ENCODE measurements around the gene SLIT3.

DNA sequence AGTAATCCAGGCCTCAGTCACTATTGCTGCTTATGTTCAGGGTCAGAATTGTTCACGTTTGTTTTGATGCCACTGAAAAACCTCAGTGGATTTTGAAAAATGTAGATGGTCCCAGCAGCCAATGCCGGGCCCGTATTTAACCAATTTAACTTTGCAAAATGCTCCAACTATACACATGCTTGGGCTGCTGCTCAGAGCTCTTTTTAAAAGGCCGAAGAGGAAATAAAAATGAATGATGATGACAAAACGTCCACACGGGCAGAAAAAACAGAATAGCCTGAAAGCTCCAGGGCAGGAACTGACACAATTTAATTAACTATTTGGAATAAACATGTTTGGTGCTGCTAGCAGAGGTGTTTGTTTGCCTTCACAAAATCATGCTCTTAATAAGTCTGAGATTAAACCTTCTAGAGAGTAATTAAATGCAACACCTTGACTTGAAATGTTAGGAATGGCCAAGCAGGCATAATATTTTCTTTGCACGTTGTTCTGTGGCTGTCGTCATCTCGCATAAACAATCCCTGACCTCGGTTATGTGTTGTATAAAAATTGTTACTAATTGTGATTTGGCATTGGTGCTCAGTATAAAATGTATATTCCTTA is 152.7 kb downstream of the SLIT3 start:
- TF ChIP-seq POLR2A (IDR thresholded peaks at IDR 0.05): no peak
- TF ChIP-seq, protein P1, sequence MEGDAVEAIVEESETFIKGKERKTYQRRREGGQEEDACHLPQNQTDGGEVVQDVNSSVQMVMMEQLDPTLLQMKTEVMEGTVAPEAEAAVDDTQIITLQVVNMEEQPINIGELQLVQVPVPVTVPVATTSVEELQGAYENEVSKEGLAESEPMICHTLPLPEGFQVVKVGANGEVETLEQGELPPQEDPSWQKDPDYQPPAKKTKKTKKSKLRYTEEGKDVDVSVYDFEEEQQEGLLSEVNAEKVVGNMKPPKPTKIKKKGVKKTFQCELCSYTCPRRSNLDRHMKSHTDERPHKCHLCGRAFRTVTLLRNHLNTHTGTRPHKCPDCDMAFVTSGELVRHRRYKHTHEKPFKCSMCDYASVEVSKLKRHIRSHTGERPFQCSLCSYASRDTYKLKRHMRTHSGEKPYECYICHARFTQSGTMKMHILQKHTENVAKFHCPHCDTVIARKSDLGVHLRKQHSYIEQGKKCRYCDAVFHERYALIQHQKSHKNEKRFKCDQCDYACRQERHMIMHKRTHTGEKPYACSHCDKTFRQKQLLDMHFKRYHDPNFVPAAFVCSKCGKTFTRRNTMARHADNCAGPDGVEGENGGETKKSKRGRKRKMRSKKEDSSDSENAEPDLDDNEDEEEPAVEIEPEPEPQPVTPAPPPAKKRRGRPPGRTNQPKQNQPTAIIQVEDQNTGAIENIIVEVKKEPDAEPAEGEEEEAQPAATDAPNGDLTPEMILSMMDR (IDR thresholded peaks at IDR 0.05): no peak
